ENCODE data around the gene ARHGAP25.
"Not testable (repeated sequence)": the region's sequence is repeated elsewhere in the genome, so short reads cannot be mapped to it uniquely, and the experiment has no call there.

Gene ARHGAP25

GRCh38 chr2:68799140-68800026 is 64.8 kb downstream of the ARHGAP25 start:
- no peak for DNase-seq (ENCODE audit: low read depth)

- DNase-seq (ENCODE audit: low read depth): no peak
Measured at GRCh38 chr2:68800027-68800401, 65.4 kb downstream of the ARHGAP25 start.

GRCh38 chr2:68800517-68800916 is 65.9 kb downstream of the ARHGAP25 start:
- DNase-seq (ENCODE audit: low read depth): no peak

GRCh38 chr2:68802161-68802560 is 67.5 kb downstream of the ARHGAP25 start:
- DNase-seq (ENCODE audit: low read depth): not testable (repeated sequence)

GRCh38 chr2:68805025-68805424 is 70.4 kb downstream of the ARHGAP25 start:
- no peak for DNase-seq (ENCODE audit: low read depth)

GRCh38 chr2:68806511-68807109 is 72.0 kb downstream of the ARHGAP25 start:
- no peak for DNase-seq (ENCODE audit: low read depth)

- no peak for DNase-seq (ENCODE audit: low read depth)
Measured at GRCh38 chr2:68807821-68808266, 73.2 kb downstream of the ARHGAP25 start.

GRCh38 chr2:68809324-68810240 is 75.0 kb downstream of the ARHGAP25 start:
- DNase-seq (ENCODE audit: low read depth): no peak

- no peak for DNase-seq (ENCODE audit: low read depth)
Measured at GRCh38 chr2:68811364-68811763, 76.8 kb downstream of the ARHGAP25 start.

GRCh38 chr2:68812251-68812650 is 77.6 kb downstream of the ARHGAP25 start:
- no peak for DNase-seq (ENCODE audit: low read depth)

GRCh38 chr2:68813596-68813995 is 79.0 kb downstream of the ARHGAP25 start:
- no peak for DNase-seq (ENCODE audit: low read depth)

- no peak for DNase-seq (ENCODE audit: low read depth)
Measured at GRCh38 chr2:68817306-68817705, 82.7 kb downstream of the ARHGAP25 start.

GRCh38 chr2:68819556-68819955 is 84.9 kb downstream of the ARHGAP25 start:
- no peak for DNase-seq (ENCODE audit: low read depth)

GRCh38 chr2:68822207-68822872 is 87.7 kb downstream of the ARHGAP25 start:
- no peak for DNase-seq (ENCODE audit: low read depth)

- DNase-seq (ENCODE audit: low read depth): no peak
Measured at GRCh38 chr2:68824831-68825230, 90.2 kb downstream of the ARHGAP25 start.

- DNase-seq (ENCODE audit: low read depth): no peak
Measured at GRCh38 chr2:68825866-68826265, 91.3 kb downstream of the ARHGAP25 start.

- no peak for DNase-seq (ENCODE audit: low read depth)
Measured at GRCh38 chr2:68827666-68828065, 93.1 kb downstream of the ARHGAP25 start.

- peak; percentile 84 for DNase-seq (ENCODE audit: low read depth)
Measured at GRCh38 chr2:68828887-68829708, 94.5 kb downstream of the ARHGAP25 start.

- DNase-seq (ENCODE audit: low read depth): no peak
Measured at GRCh38 chr2:68829749-68830148, 95.1 kb downstream of the ARHGAP25 start.

GRCh38 chr2:68831686-68832232 is 97.1 kb downstream of the ARHGAP25 start:
- no peak for DNase-seq (ENCODE audit: low read depth)

Measured in GM04503 (cell line).